Glomerular visceral epithelial cell (primary cell): ENCODE measurements around the gene DIAPH3.

Experiments used
- DNase-seq: peaks from one replicate; pipeline ENCODE4 v3.0.0-alpha.2; 2016; ENCODE audit errors: extremely low spot score

DIAPH3 gene

DNA sequence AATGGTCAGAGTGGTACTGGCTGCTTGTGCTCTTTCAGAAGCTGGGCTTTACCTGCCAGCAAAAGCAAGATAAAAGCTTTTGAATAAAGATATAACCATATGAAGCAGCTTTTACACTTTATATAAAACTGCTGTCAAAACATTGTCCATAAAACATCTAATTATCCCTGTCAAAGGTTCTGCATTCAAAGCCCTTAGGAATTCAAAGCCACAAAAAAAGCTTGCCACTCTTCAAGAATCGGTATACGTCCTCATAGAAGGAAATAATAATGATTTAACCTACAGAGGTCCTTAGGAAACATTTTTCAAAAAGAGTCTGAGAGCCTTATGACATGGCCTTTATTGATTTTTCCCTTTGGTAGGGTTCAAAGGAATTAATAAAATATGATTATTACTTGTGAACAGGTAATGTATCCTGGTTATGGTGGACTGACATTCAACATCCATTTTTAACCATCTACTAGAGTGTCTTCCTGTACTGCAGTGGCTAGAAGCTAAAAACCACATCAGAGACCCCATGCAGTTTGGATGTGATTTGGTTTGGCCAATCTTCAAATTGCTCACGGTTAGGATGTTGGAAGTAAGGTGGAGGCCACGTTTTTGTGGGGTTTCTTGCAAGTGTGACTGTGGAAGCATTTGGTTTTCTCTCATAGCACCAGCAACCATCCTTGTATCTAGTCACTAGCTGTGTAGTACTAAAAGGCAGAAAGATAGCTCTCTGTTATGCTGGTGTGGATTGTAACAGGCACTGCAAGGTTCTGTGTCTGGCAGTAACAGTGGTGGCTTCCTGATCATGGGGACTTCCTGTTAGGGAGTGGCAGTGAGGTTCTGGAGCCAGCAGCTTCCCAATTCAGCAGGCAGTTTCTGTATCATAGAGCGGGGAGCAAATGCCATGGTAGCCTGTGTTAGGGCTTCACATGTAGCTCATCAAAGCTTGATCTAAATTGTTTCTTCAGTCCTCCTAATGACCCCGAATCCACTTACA lies 441.5 kb downstream of the DIAPH3 start:
- no peak for DNase-seq

DNA sequence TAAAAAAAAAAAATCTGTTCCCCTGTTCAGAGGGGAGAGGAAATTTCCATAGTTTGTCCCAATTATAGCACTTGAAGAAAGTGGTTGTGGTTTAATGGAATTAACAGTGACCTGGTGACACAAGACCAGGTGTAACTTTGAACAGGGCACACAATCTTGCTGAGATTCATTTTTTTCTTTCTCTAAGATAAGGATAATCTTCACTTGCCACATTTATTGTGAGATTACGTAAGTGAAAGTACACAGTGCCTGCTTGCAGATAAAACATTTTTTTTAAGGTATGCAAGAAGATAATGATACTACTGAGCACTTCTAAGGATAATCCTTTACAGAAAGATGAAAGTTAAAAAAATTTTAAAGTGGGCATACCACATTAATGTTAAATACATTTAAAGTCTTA lies 448.1 kb downstream of the DIAPH3 start:
- no peak for DNase-seq

DNA sequence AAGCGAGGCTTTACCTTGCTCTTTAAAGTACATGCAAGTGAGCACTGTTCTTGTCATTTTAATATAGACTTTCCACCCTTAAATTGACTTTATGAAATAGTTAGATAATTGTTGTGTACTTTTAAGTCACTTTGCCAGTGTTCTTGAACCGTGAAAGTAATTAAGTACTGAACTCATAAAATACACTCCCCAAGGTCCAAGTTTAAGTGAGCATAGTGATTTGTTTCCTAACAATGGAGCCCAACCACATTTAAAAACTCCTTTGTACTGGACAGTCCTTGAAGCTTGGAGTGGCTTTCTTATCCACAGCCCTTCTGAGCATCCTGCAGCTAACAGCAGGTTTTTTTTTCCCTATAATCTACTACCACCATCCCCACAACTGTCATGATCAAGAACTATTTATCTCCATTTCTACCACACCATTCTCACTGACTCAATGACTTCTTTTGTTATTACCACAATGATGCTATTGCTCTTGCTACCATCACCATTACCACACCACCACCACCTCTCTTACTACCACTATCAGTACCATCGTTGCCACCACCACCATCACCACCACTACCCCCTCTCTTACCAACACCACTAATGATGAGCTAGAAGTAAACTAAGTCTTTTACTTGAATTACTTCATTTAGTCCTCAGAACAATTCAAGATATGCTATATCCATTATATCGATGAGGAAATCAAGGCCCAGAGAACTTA lies 452.6 kb downstream of the DIAPH3 start:
- no peak for DNase-seq

DNA sequence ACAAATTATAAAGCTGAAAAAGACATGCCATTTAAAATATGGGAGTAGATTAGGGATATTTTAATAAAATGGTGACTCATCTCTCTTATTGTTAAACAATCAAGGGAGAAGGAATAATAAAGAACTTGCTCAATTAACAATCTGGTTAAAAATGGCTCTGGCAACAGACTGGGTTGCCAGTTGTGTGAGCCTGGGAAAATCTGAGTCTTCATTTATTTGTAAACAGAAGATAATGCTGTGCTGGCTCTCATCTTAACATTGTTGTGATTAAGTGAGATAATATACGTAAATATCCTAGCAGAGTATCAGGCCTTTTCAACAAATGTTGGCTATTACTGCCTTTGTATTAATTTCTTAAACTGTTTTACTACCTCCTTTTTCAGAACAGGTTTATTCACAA lies 453.3 kb downstream of the DIAPH3 start:
- DNase-seq, result no peak

DNA sequence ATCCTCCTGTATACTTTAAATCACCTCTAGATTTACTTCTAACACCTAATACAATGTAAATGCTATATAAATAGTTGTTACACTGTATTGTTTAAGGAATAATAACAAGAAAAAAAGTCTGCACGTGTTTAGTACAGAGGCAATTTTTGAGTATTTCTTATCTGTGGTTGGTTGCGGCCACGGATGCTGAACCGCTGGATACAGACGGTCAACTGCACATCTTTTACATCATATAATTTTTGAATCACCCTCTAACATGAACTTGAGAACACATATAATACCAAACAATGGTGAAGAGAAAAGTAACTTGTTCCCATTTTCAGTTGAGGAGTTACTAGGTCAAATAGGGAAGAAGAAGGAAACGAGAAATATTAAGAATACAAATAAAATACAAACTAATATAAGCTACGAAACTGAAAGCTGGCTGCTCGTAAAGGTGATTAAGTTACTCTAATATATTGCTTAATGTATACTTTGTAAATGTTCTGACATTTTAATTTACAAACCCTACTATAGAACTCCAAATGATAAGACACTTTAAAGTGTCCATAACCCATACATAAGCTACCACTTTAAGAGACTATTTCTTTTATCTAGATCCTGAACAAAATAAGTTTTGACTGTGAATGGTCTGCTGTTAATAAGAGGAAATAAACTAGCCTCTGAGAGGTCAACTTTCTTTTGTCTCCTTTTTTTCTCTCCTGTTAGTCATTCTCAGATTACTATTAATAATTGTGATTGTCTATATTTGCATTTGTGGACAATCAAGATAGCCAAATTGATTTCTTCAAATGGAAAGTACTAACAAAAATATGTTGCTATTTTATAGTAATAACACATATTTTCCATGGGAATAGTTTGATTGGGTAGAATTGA lies 457.4 kb downstream of the DIAPH3 start:
- DNase-seq, result no peak

DNA sequence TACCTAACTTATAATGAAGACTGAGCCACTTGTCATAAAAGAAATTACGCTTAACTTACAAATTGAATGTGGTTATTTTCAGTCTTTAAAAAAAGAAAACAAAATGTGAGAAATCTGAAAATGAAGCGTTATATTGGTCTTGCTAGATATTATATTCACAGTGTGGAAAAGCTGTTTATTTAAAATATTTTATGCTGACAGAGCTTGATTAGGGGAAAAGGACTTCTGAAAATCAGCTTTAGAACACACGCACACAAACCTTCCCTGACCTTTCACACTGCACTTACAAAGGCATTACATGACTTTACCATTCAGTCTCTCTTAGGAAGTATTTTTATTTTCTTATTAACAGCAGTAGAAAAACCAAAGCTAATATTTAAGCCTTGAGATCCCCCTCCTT lies 461.5 kb downstream of the DIAPH3 start:
- no peak for DNase-seq

DNA sequence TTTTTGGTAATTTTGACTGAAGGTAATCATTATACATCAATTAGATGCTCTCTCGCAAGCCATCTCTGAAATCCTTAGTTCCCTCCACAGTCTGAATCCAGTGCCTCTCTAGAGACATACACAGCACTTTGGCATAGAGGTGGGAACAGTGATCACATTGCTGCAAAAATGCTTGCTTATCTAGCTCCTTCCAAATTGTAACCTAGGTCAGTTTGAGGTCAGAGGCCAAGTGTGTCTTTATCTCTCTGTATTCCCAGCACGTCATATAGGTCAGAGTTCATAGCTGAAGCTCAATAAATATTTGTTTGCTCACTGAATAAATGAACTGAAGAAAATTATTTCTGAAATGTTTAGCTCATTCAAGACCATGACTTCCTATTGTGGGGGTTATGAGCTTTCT lies 462.5 kb downstream of the DIAPH3 start:
- DNase-seq, result no peak

DNA sequence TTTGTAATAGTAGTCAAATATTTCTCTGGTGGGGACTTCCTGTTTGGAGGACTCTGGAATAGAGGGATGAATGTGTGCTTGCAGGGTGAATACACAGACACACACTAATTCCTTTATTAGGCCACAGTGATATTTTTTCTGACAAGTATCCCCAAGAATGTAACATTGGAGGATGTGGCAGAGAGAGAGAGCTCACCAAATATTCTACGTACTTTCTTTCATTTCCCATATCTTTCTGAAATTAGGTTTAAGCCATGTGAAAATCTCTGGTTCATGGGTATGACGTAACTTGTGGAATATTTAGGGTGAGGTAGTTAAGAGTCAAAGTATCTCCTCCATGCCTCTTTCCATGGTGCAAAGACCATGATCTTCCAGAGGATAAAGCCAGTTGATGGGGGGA lies 463.4 kb downstream of the DIAPH3 start:
- peak; percentile 22 for DNase-seq

DNA sequence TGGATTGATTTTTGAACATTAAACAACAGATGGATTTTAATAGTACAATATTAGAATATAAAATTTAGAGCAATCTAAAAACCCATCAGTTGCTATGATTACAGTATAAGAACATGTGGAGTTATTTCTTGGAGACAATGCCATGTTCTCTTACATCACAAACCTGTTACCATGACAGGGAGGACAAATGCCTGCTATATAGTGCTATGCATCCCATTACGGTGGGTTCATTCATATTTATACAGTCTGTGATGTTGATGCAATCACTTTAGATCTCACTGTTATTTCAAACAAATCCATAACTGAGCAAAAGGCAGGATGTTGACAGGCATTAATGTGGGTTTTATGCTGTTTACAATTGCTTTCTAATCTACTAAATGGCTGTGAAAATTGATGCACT lies 467.5 kb downstream of the DIAPH3 start:
- DNase-seq, result no peak

DNA sequence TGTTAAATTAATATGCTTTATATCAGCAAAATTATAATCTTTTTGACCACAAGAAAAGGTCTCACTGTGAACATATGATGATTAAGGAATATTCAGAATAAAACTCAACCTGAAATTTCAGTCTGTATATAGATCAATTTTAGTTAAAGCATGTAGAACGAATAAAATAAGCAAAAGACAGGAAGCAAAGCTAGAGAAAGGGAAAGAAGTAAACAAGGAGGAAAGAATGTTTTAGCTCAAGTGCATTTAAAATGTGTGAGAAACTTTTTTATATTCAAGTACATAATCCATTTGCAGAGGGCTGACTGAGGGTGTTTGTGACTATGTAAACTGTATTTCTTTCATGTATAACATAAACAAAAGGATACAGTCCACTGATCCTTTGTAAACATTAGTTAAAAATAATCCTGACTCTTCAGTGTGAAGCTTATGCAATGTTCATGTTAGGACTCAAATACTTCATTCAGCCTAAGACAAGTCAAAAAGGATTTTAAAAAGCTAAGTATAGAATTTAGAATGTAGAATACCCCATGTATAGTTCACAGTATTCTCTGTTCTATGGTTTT lies 472.1 kb downstream of the DIAPH3 start:
- no peak for DNase-seq

DNA sequence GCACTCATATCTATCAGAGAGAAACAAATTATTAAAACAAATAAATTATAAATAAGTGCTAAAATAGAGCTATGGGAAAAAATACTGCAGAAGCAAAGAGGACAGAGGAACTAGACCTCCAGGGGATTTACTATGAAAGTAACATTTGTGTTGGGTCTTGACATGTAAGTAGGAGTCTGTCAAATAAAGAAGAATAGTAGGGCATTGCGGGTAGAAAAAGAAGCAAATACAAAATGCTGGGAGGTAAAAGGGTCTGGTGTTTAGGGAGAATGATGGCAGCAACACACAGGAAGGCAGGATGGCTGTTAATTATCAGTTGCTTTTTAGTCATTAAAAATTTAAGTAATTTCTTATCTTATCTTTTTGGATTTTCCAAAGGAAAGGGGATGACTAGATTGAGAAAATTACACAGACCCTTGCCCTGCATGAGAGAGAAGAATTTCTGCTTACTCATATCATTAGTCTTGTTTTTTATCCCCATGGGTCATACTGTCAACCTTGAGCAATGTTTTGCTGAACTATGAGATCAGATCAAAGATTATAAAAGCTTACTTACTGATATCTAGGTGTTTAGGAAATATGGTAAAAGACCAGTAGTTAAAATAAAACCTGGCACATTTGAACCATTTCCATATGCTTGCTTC lies 472.7 kb downstream of the DIAPH3 start:
- DNase-seq, result no peak

DNA sequence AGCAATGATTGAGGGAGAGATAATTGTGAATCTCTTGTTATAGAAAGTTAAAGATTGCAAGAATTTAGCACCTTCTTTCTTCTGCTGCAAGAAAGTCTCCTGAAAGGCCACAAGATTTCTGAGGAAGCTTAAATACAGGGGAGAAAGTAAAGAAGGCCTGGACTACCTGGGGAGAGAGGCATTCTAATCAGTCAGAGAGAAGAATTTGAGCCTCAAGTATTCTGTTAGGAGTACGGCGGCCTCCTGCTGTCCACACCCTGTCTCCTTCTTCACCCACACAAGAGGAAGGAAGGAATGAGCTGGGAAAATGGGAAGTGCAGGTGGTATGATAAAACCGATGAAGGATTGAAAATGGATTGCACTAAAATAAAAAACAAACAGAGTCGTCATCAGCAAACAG lies 474.7 kb downstream of the DIAPH3 start:
- no peak for DNase-seq

DNA sequence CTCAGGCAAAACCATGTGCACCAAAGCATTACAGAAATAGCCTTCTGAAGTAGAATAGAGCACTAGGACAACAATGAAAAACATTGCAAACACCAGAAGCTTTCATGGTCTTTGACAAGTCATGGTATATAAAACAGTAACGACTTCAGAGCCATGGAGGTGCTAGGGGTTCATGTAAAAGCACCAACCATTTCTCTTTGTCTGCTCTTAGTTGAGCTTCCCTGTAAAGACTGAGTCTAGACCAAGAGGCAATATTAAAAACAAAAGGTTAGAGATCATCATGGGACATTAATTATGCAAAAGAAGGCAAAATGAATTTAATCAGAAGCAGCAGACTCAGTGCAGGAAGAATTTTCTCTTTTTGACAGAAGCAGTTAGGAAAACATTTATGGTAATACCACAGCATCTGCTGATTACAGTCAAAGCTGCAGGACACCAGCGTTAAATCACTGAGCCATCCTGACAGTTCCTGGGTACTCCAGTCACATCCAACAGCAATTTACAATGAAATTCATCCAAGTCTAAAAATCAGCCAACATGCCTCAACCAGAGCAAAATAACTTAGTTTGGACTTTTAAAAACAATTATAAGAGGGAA lies 476.8 kb downstream of the DIAPH3 start:
- DNase-seq, result no peak

DNA sequence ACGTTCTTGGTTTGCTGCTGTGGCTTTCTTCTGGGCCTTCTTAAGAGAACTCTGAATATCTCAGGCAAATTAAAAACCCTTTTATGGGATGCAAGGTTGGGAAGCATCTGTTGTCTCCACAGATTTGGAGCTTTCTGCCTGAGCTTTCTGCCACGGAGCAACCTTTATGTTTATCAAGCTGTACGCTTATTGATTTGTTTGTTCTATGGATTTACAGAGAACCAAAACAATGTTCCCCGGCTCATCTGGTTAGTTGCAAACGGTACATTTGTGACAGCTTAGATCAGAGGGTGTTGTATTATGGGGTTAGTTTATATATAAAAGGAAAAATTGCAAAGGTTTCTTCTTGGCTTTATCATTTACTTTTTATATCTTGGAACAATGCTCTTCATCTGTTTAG lies 479.6 kb downstream of the DIAPH3 start:
- no peak for DNase-seq

DNA sequence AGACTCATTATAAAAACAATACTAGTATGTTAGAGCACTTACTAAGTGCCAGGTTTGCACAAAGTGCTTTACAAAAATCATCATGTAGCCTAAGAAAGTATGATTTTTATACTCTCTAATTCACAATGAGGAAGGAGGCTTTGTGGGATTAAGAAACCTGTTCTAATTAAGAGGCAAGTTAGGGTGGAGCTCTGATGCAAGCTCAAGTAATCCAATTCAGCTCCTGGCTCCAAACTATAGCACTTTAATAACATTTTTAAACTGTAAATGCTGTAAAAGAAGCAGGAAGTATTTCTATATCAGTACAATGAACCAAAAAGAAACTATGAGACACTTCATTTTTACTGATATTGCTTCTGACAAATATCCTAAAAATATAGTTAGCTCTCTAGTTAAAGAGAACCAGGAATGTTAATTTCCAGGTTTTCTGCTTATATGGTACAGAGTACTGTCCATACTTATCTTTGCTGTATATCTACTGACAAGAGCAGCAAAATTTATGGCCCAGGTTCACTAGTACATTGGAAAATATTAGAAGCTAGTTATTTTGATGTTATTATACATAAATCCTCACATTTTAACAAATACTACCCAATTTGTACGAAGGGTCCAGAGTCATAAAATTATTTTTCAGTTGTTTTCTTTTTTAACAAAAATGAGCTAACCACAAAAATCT lies 482.0 kb downstream of the DIAPH3 start:
- DNase-seq, result no peak

DNA sequence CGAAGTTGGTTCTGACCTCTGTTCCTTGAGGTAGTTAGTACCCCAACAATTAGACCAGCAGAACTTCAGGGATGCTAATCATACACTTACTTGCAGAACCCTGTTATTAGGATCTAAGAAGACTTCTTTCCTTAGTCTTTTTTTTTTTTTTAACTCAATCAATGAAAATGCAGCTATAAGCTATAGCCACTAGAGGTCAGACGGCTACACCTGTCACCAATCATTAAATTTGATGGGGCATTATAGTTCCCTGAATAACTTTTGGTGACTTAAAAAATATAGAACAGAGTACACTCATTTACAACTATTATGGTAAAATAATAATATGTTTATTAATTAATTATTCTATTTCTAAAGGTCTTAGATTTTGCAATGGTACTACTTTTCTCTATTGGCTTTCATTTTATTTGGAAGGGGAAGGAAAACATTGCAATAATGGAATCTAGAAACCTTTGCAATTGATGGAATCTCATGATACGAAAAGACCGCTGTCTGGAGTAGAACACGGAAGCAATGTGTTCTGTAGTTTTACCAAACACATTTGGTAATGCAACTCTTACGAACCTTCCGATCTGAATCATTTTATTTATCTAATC lies 483.2 kb downstream of the DIAPH3 start:
- no peak for DNase-seq

DNA sequence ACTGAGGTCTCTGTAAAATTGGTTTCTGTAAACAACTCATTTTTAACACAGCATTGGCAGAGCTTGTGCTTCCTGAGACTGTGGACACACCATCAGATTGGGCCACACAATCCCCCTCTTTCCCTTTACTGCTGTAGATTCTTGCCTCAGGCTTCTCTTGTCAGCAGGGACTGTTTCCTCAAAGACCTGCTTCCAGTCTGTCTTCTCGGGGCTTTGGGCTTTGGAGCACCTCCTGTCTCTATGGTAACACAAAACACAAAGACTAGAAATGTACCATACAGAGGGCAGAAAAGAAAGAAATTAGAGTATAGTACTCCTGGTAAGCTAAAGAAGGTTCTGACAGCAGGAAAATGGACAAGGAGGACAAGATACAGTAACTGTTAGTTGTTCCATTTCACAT lies 484.5 kb downstream of the DIAPH3 start:
- DNase-seq, result no peak

DNA sequence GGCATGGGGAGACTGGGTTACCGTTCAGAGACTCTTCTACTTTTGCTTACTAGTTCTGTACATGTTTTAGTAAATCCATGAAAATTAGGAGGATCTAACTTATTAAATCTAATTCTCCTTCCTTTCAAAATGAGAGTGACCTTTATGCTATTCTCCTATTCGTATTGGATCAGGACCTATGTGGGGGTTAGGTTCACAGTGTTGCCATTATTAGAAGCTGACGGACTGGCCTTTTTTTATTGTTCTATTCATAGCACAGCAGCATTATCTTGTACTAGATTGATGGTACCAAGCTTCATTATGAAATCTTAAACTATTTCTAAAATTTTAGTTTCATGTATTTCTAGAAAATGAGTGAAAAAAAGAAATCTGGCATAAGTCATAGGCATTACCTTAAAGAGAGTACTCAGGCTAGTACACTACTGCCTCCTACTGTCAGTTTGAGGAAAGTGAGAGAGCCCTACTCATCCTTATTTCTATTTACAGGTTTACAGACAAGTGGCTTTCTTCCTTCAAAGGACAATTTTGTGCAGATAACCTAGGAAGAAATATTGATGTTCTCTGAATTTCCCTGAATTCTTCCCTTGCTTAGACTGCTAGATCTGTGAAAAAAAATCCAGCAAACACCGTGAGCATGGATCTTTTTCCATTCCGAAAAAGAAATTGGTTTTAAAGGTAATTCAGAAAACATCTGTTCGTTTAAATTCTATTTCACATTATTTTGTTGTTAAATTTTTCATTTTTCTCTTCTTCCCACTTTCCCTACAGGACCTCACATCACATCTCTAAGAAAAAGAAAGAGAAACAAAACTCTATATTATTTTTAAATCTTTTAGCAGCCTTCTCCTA lies 485.5 kb downstream of the DIAPH3 start:
- peak; percentile 24 for DNase-seq

DNA sequence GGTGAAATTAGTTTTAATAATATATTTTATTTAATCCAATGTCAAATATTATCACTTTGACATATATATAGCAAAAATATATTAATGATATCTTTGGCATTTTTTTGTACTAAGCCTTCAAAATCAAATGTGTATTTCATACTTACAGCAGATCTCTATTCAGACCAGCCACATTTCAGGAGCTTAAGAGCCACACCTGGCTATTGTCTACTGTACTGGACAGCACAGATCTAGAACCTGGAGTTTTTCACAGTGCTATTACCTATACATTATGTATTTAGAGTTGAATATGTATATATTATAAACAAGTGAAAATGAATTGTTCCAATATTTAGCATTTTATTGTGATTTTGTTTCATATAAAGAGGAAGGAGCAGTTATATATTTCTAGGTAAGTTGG lies 486.3 kb downstream of the DIAPH3 start:
- DNase-seq, result no peak
